ENCODE measurements around the gene LSR.
"Not testable (repeated sequence)": the region's sequence is repeated elsewhere in the genome, so short reads cannot be mapped to it uniquely, and the experiment has no call there.

The LSR gene

DNA sequence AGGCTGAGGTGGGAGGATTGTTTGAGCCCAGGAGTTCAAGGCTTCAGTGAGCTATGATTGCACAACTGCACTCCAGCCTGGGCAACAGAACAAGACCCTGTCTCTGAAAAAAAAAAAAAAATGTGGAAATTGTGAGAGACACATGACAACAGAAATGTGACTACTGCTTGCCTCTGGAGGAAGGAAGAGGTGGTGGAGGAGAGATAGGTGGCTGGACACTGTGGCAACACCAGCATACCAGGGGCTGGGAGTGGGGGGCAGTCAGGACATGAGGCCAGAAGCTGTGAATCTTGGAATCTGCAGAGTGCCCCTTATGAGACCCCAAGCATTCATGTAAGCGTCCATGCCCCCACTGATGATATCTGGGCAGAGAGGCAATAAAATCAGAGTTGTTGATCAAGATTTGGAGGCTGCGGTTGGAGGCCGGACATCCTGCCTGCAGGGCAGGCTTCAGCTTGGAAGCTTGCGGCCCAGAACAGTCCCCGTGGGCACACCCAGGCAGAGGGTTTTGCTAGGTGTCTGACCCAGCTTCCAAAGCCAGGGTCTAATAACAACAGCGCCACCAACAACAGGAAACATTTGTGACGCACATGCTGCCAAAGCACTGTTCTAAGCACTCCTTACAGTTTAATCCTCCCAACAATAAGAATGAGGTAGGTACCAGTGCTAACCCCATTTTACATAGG lies 37.1 kb upstream of the LSR start:
- no peak overlapping the region for H3K27ac ChIP-seq (ENCODE audit: low read length)
- H3K27me3 ChIP-seq (ENCODE audit: control insufficient read depth, insufficient read depth, low read length), result no peaks in the 10 kb centered on the region
- H3K9ac ChIP-seq (ENCODE audit: low read length), result no peak overlapping the region
- no peaks in the 10 kb centered on the region for H3K36me3 ChIP-seq (ENCODE audit: control insufficient read depth, low read depth, low read length)
- no peaks in the 10 kb centered on the region for H3K4me1 ChIP-seq (ENCODE audit: control insufficient read depth, low read depth, low read length)
- no peak overlapping the region for H3K4me3 ChIP-seq (ENCODE audit: low read length)
- H3K9me3 ChIP-seq (ENCODE audit: control insufficient read depth, low read depth, low read length), result no peaks in the 10 kb centered on the region

DNA sequence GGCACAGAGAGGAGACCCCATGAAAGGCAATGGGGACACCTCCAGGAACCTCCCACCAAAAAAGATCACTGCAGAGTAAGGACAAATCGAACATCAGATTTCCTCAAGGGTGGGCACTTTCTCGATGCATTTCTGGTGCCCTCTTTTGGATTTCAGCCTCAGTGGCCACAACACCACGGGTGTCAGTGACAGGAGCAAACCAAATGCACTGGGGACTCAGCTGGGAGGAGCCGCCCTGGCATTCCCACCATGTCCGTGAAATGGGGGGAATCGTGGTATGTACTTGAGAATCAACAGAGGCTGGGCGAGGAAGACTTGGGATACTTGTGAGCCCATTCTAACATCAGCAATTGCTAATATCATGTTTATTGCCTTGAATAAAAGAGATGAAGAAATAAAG lies 36.6 kb upstream of the LSR start:
- Histone ChIP-seq H3K9me3 (ENCODE audit: control insufficient read depth, low read depth, low read length) (no peaks in the 10 kb centered on the region), H3K4me3 (ENCODE audit: low read length) (no peak overlapping the region), H3K4me1 (ENCODE audit: control insufficient read depth, low read depth, low read length) (no peaks in the 10 kb centered on the region), H3K27me3 (ENCODE audit: control insufficient read depth, insufficient read depth, low read length) (no peaks in the 10 kb centered on the region), H3K9ac (ENCODE audit: low read length) (no peak overlapping the region), H3K36me3 (ENCODE audit: control insufficient read depth, low read depth, low read length) (no peaks in the 10 kb centered on the region), H3K27ac (ENCODE audit: low read length) (no peak overlapping the region)

DNA sequence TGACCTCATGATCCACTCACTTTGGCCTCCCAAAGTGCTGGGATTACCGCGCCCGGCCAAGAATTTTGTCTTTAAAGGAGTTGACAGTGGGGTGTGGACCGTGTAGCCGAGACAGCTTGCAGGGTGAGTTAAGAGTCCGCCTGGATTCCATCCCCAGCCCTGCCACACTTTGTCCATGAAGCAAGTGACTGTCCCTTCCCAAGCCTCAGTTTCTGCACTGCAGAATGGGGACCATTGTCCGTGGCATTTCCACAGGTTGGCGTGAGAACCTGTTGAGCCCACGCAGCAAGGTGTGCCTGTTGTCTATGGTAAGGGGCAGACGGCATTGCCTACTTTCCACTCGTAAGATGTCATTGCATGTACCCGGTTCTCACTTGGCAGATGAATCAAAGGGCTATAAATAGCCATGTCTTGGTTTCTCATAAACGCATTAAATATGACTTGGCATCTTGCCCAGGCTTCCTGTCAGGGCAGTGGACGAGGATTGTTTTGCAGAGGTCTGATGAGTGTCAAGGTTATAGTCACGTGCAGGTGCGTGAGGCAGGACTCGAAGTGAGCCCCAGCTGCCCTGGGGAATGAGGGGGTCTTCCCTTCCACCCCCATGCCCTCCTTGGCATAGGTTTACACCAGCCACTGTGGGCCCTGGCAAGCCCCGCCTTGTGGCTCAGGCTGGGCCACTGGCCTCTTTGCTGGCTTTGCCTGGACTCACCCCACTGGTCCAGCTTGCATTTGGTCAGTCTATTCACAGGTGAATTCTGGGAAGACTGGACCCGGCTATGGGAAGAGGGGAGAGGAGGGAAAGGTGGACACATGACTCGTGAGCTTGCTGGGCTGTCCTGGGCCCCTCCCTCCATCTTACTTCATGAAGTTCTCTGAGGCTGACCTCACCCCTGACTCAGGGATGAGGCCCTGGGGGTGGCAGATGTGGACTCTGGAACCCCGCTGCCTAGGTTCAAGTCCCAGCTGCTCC lies 34.9 kb upstream of the LSR start:
- H3K9ac ChIP-seq (ENCODE audit: low read length), result no peak overlapping the region

DNA sequence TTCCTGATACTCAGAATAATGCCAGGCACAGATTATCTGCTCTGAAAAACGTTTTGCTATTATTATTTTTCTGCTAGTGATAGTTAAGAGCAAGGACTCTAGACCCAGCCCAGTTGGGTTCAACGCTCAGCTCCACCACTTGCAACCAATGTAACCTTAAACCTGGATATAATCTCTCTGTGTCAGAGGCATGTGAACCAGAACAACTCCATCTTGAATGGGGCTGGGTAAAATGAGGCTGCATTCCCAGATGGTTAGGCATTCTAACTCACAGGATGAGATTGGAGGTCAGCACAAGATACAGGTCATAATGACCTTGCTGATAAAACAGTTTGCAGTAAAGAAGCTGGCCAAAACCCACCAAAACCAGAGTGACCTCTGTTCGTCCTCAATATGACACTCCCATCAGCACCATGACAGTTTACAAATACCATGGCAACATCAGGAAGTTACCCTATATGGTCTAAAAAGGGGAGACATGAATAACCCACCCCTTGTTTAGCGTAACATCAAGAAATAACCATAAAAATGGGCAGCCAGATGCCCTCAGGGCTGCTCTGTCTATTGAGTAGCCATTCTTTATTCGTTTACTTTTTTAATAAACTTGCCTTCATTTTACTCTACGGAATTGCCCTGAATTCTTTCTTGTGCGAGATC lies 33.9 kb upstream of the LSR start:
- Histone ChIP-seq H3K36me3 (ENCODE audit: control insufficient read depth, low read depth, low read length) (no peaks in the 10 kb centered on the region), H3K4me1 (ENCODE audit: control insufficient read depth, low read depth, low read length) (no peaks in the 10 kb centered on the region), H3K27ac (ENCODE audit: low read length) (no peak overlapping the region), H3K4me3 (ENCODE audit: low read length) (no peak overlapping the region), H3K9ac (ENCODE audit: low read length) (no peak overlapping the region), H3K27me3 (ENCODE audit: control insufficient read depth, insufficient read depth, low read length) (no peaks in the 10 kb centered on the region), H3K9me3 (ENCODE audit: control insufficient read depth, low read depth, low read length) (no peaks in the 10 kb centered on the region)

More for the DNA sequence above, 34.9 kb upstream of the LSR start:
- H3K36me3 ChIP-seq (ENCODE audit: control insufficient read depth, low read depth, low read length), result no peaks in the 10 kb centered on the region
- H3K4me3 ChIP-seq (ENCODE audit: low read length), result no peak overlapping the region
- no peak overlapping the region for H3K27ac ChIP-seq (ENCODE audit: low read length)
- no peaks in the 10 kb centered on the region for H3K27me3 ChIP-seq (ENCODE audit: control insufficient read depth, insufficient read depth, low read length)
- no peaks in the 10 kb centered on the region for H3K9me3 ChIP-seq (ENCODE audit: control insufficient read depth, low read depth, low read length)
- no peaks in the 10 kb centered on the region for H3K4me1 ChIP-seq (ENCODE audit: control insufficient read depth, low read depth, low read length)

DNA sequence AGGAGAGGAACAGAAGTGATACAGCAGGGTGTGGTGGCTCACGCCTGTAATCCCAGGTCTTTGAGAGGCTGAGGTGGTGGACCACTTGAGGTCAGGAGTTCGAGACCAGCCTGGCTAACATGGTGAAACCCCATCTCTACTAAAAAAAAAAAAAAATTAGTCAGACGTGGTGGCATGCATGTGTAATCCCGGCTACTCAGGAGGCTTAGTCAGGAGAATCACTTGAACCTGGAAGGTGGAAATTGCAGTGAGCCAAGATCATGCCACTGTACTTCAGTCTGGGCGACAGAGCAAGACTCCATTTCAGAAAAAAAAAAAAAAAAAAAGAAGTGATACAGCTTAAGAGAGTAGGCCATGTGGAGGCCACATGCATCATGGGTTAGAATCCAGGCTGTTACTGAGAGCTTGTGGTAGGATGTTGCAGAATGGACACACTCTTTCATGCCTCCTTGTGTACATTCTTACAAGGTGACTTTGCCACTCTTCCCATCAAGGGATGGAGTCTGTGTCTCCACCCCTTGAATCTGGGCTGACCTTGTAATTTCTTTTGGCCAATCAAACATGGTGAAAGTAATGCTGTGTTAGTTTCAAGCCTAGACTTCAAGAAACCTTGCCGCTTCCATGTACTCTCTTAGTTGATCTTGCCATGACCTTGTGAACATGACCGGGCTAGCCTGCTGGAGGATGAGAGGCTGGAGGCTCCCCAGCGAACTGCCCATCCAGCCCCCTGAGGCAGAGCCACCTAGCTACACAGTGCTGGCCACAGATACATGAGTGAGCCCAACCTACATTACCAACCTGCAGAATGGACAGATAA lies 32.6 kb upstream of the LSR start:
- Histone ChIP-seq H3K4me1 (ENCODE audit: control insufficient read depth, low read depth, low read length) (no peaks in the 10 kb centered on the region), H3K27me3 (ENCODE audit: control insufficient read depth, insufficient read depth, low read length) (no peaks in the 10 kb centered on the region), H3K27ac (ENCODE audit: low read length) (no peak overlapping the region)

DNA sequence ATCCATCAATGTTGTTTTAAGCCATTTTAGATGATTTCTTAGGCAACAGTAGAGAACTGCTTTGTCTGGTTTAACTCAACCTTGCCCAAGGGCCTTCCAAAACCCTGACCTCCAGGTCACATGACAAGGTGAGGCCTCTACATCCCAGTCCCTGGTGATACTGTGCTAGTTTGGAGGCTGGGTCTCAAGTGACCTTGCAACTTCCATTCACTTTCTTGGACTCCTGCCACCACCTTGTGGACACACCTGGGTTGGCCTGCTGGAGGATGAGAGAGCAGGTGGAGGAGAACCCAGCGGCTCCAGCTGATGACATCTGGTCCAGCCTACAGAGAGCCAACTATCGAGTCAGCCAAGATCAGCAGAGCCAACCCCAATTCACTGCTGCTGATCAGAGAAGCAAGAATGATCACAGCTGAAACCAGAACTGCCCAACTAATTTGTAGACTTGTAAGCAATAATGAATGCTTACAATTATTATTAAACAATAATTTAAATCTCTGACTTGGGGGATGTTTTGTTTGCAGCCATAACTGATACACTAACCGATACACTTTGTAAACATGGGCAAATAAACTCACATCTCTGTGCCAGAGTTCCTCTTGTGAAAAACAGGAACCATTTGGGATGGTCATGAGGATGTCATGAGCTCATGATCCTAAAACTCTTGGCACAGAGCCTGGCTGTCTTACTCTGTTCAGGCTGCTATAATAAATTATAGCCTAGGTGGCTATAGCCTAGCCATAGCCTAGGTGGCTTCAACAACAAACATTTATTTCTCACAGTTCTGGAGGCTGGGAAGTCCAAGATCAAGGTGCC lies 31.8 kb upstream of the LSR start:
- Histone ChIP-seq H3K27ac (ENCODE audit: low read length) (no peak overlapping the region), H3K36me3 (ENCODE audit: control insufficient read depth, low read depth, low read length) (no peaks in the 10 kb centered on the region), H3K4me3 (ENCODE audit: low read length) (no peak overlapping the region), H3K9ac (ENCODE audit: low read length) (no peak overlapping the region), H3K9me3 (ENCODE audit: control insufficient read depth, low read depth, low read length) (no peaks in the 10 kb centered on the region), H3K4me1 (ENCODE audit: control insufficient read depth, low read depth, low read length) (no peaks in the 10 kb centered on the region), H3K27me3 (ENCODE audit: control insufficient read depth, insufficient read depth, low read length) (no peaks in the 10 kb centered on the region)

More for the DNA sequence above, 32.6 kb upstream of the LSR start:
- H3K9ac ChIP-seq (ENCODE audit: low read length), result no peak overlapping the region
- H3K36me3 ChIP-seq (ENCODE audit: control insufficient read depth, low read depth, low read length), result no peaks in the 10 kb centered on the region
- H3K4me3 ChIP-seq (ENCODE audit: low read length), result no peak overlapping the region
- H3K9me3 ChIP-seq (ENCODE audit: control insufficient read depth, low read depth, low read length), result no peaks in the 10 kb centered on the region

DNA sequence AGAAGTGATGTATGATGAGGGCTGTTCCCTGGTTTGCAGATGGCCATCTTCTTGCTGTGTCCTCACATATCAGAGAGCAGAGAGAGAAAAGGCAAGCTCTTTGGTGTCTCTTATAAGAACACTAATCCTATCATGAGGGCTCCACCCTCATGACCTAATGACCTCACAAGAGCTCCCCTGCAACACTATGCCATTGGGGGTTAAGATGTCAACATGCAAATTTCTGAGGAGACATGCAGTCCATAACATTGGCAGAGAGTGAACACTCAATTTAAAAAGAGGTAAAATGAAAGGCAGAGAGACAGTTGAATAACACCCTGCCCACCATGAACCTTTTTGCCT lies 31.2 kb upstream of the LSR start:
- Histone ChIP-seq H3K4me3 (ENCODE audit: low read length) (no peak overlapping the region), H3K4me1 (ENCODE audit: control insufficient read depth, low read depth, low read length) (no peaks in the 10 kb centered on the region), H3K36me3 (ENCODE audit: control insufficient read depth, low read depth, low read length) (no peaks in the 10 kb centered on the region), H3K9me3 (ENCODE audit: control insufficient read depth, low read depth, low read length) (no peaks in the 10 kb centered on the region), H3K9ac (ENCODE audit: low read length) (no peak overlapping the region), H3K27ac (ENCODE audit: low read length) (no peak overlapping the region), H3K27me3 (ENCODE audit: control insufficient read depth, insufficient read depth, low read length) (no peaks in the 10 kb centered on the region)

DNA sequence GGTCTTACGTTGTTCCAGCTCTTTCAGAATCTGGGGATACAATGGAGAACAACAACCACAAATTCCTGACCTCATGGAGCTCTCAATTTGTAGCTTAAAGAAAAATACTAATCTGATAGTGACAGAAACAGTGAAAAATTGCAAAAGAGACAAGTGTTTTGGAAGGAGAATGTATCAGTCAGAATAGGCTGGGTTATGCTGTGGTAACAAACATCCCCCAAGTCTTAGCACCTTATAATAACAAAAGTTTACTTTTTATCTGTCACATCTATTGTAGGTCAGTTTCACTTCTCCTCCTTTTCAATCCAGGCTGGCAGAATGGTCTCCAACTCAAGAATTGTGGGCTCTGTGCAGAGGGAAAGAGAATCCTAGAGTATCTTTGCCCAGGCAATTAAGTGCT lies 29.8 kb upstream of the LSR start:
- Histone ChIP-seq H3K4me1 (ENCODE audit: control insufficient read depth, low read depth, low read length) (no peaks in the 10 kb centered on the region), H3K27ac (ENCODE audit: low read length) (no peak overlapping the region), H3K27me3 (ENCODE audit: control insufficient read depth, insufficient read depth, low read length) (no peaks in the 10 kb centered on the region), H3K4me3 (ENCODE audit: low read length) (no peak overlapping the region), H3K9me3 (ENCODE audit: control insufficient read depth, low read depth, low read length) (no peaks in the 10 kb centered on the region), H3K36me3 (ENCODE audit: control insufficient read depth, low read depth, low read length) (no peaks in the 10 kb centered on the region), H3K9ac (ENCODE audit: low read length) (no peak overlapping the region)

DNA sequence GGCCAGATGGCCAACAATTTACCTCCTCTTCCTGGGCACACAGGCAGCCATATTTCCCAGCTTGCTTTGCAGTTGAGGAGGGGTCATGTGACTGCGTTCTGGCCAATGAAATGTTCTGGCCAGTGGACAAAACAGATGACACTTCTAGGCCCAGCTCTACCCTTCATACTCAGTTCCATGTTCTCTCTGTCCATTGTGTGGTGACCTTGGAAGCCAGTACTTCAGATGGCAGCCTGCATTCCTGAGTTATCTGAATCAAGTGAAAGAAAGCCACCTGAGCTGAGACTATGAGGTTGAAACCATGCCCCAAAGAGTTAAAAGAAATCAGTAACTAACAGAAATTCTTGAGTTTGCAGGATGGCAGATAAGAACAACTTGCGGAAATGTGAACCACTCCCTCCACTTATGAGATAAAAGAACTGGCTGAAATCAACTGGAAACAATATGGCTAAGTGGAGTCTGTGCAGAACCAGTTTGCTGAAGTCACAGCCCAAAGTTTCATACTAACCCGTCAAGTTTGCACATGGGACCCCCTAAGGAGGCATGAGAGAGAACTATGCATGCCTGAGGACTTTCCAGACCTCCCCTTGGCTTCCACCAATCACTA lies 28.4 kb upstream of the LSR start:
- H3K4me3 ChIP-seq (ENCODE audit: low read length), result no peak overlapping the region
- H3K27ac ChIP-seq (ENCODE audit: low read length), result no peak overlapping the region
- H3K9me3 ChIP-seq (ENCODE audit: control insufficient read depth, low read depth, low read length), result no peaks in the 10 kb centered on the region
- H3K4me1 ChIP-seq (ENCODE audit: control insufficient read depth, low read depth, low read length), result peaks cover 3% of the 10 kb centered on the region
- H3K27me3 ChIP-seq (ENCODE audit: control insufficient read depth, insufficient read depth, low read length), result no peaks in the 10 kb centered on the region
- no peak overlapping the region for H3K9ac ChIP-seq (ENCODE audit: low read length)
- no peaks in the 10 kb centered on the region for H3K36me3 ChIP-seq (ENCODE audit: control insufficient read depth, low read depth, low read length)

DNA sequence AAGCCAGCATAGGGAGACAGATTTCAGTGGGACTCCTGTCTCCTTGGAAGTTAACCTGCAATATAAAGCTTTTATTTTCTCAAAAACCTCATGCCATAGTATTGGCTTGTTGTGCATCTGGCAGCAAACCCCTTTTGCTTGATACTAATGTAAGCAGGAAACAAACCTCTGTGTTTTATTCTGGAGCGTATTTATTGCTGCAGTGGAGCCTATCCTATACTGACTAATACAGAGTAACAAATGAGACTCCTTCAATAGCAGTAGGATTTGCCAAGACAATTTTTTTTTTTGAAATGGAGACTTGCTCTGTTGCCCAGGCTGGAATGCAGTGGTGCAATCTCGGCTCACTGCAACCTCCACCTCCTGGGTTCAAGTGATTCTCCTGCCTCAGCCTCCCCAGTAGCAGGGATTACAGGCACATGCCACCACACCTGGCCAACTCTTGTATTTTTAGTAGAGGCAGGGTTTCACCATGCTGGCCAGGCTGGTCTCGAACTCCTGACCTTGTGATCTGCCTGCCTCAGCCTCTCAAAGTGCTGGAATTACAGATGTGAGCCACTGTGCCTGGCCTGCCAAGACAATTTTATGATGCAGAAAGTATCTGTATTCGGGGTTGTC lies 27.7 kb upstream of the LSR start:
- H3K9ac ChIP-seq (ENCODE audit: low read length); H3K36me3 ChIP-seq (ENCODE audit: control insufficient read depth, low read depth, low read length); H3K27me3 ChIP-seq (ENCODE audit: control insufficient read depth, insufficient read depth, low read length); H3K9me3 ChIP-seq (ENCODE audit: control insufficient read depth, low read depth, low read length); H3K4me3 ChIP-seq (ENCODE audit: low read length); H3K27ac ChIP-seq (ENCODE audit: low read length); H3K4me1 ChIP-seq (ENCODE audit: control insufficient read depth, low read depth, low read length): not testable (repeated sequence)
